ENCODE data around the gene TREX2.

TREX2 gene

GRCh38 chrX:153468008-153468580 lies 22.2 kb upstream of the TREX2 start:
- H3K9me3 Mint-ChIP-seq = no peaks in the 10 kb centered on the region
- peak overlapping the region; percentile 20 for H3K4me3 Mint-ChIP-seq
- H3K4me1 Mint-ChIP-seq (ENCODE audit: low read depth) = peaks cover 4% of the 10 kb centered on the region
- H3K36me3 Mint-ChIP-seq (ENCODE audit: low read depth) = peaks cover 8% of the 10 kb centered on the region
- no peak overlapping the region for H3K27ac Mint-ChIP-seq
- H3K27me3 Mint-ChIP-seq = no peaks in the 10 kb centered on the region

GRCh38 chrX:153465691-153466380 lies 20.0 kb upstream of the TREX2 start:
- H3K4me3 Mint-ChIP-seq = no peak overlapping the region
- H3K9me3 Mint-ChIP-seq = no peaks in the 10 kb centered on the region
- peaks cover 15% of the 10 kb centered on the region for H3K36me3 Mint-ChIP-seq (ENCODE audit: low read depth)
- H3K27ac Mint-ChIP-seq = no peak overlapping the region
- peaks cover 4% of the 10 kb centered on the region for H3K4me1 Mint-ChIP-seq (ENCODE audit: low read depth)
- H3K27me3 Mint-ChIP-seq = no peaks in the 10 kb centered on the region

- peaks cover 22% of the 10 kb centered on the region for H3K36me3 Mint-ChIP-seq (ENCODE audit: low read depth)
- no peak overlapping the region for H3K27ac Mint-ChIP-seq
- peaks cover 4% of the 10 kb centered on the region for H3K4me1 Mint-ChIP-seq (ENCODE audit: low read depth)
- H3K9me3 Mint-ChIP-seq = no peaks in the 10 kb centered on the region
- no peaks in the 10 kb centered on the region for H3K27me3 Mint-ChIP-seq
- H3K4me3 Mint-ChIP-seq = no peak overlapping the region
Observed at GRCh38 chrX:153464116-153464515, 18.3 kb upstream of the TREX2 start.

GRCh38 chrX:153463556-153463955 lies 17.7 kb upstream of the TREX2 start:
- peaks cover 25% of the 10 kb centered on the region for H3K36me3 Mint-ChIP-seq (ENCODE audit: low read depth)
- H3K4me1 Mint-ChIP-seq (ENCODE audit: low read depth) = no peaks in the 10 kb centered on the region
- no peaks in the 10 kb centered on the region for H3K27me3 Mint-ChIP-seq
- no peak overlapping the region for H3K4me3 Mint-ChIP-seq
- no peak overlapping the region for H3K27ac Mint-ChIP-seq
- no peaks in the 10 kb centered on the region for H3K9me3 Mint-ChIP-seq

- Mint-ChIP-seq H3K27ac (no peak overlapping the region), H3K36me3 (ENCODE audit: low read depth) (peaks cover 25% of the 10 kb centered on the region), H3K4me3 (no peak overlapping the region), H3K4me1 (ENCODE audit: low read depth) (no peaks in the 10 kb centered on the region), H3K27me3 (no peaks in the 10 kb centered on the region), H3K9me3 (no peaks in the 10 kb centered on the region)
Observed at GRCh38 chrX:153463031-153463430, 17.2 kb upstream of the TREX2 start.

GRCh38 chrX:153462291-153462690 lies 16.4 kb upstream of the TREX2 start:
- H3K4me1 Mint-ChIP-seq (ENCODE audit: low read depth) = no peaks in the 10 kb centered on the region
- no peaks in the 10 kb centered on the region for H3K27me3 Mint-ChIP-seq
- no peaks in the 10 kb centered on the region for H3K9me3 Mint-ChIP-seq
- no peak overlapping the region for H3K4me3 Mint-ChIP-seq
- H3K27ac Mint-ChIP-seq = no peak overlapping the region
- H3K36me3 Mint-ChIP-seq (ENCODE audit: low read depth) = peaks cover 19% of the 10 kb centered on the region

GRCh38 chrX:153460826-153461225 lies 15.0 kb upstream of the TREX2 start:
- Mint-ChIP-seq H3K27me3 (no peaks in the 10 kb centered on the region), H3K4me3 (no peak overlapping the region), H3K36me3 (ENCODE audit: low read depth) (peaks cover 16% of the 10 kb centered on the region), H3K4me1 (ENCODE audit: low read depth) (no peaks in the 10 kb centered on the region), H3K9me3 (no peaks in the 10 kb centered on the region), H3K27ac (no peak overlapping the region)

GRCh38 chrX:153459986-153460385 lies 14.1 kb upstream of the TREX2 start:
- Mint-ChIP-seq H3K27me3 (no peaks in the 10 kb centered on the region), H3K36me3 (ENCODE audit: low read depth) (peaks cover 16% of the 10 kb centered on the region), H3K9me3 (no peaks in the 10 kb centered on the region), H3K4me1 (ENCODE audit: low read depth) (no peaks in the 10 kb centered on the region), H3K27ac (no peak overlapping the region), H3K4me3 (no peak overlapping the region)

GRCh38 chrX:153458476-153458875 lies 12.6 kb upstream of the TREX2 start:
- Mint-ChIP-seq H3K27ac (no peak overlapping the region), H3K4me3 (no peak overlapping the region), H3K9me3 (no peaks in the 10 kb centered on the region), H3K4me1 (ENCODE audit: low read depth) (no peaks in the 10 kb centered on the region), H3K36me3 (ENCODE audit: low read depth) (peaks cover 16% of the 10 kb centered on the region), H3K27me3 (no peaks in the 10 kb centered on the region)

GRCh38 chrX:153457827-153458466 lies 12.1 kb upstream of the TREX2 start:
- H3K4me3 Mint-ChIP-seq = no peak overlapping the region
- peaks cover 19% of the 10 kb centered on the region for H3K36me3 Mint-ChIP-seq (ENCODE audit: low read depth)
- H3K9me3 Mint-ChIP-seq = no peaks in the 10 kb centered on the region
- no peak overlapping the region for H3K27ac Mint-ChIP-seq
- no peaks in the 10 kb centered on the region for H3K27me3 Mint-ChIP-seq
- H3K4me1 Mint-ChIP-seq (ENCODE audit: low read depth) = no peaks in the 10 kb centered on the region

- Mint-ChIP-seq H3K4me3 (no peak overlapping the region), H3K27me3 (no peaks in the 10 kb centered on the region), H3K9me3 (no peaks in the 10 kb centered on the region), H3K4me1 (ENCODE audit: low read depth) (no peaks in the 10 kb centered on the region), H3K27ac (no peak overlapping the region), H3K36me3 (ENCODE audit: low read depth) (peaks cover 21% of the 10 kb centered on the region)
Observed at GRCh38 chrX:153457136-153457825, 11.4 kb upstream of the TREX2 start.

GRCh38 chrX:153456704-153457103 lies 10.8 kb upstream of the TREX2 start:
- Mint-ChIP-seq H3K27me3 (no peaks in the 10 kb centered on the region), H3K4me1 (ENCODE audit: low read depth) (no peaks in the 10 kb centered on the region), H3K4me3 (no peak overlapping the region), H3K36me3 (ENCODE audit: low read depth) (peaks cover 17% of the 10 kb centered on the region), H3K9me3 (no peaks in the 10 kb centered on the region), H3K27ac (no peak overlapping the region)

- Mint-ChIP-seq H3K27me3 (no peaks in the 10 kb centered on the region), H3K27ac (no peak overlapping the region), H3K4me1 (ENCODE audit: low read depth) (no peaks in the 10 kb centered on the region), H3K36me3 (ENCODE audit: low read depth) (peaks cover 18% of the 10 kb centered on the region), H3K4me3 (no peak overlapping the region), H3K9me3 (no peaks in the 10 kb centered on the region)
Observed at GRCh38 chrX:153456161-153456560, 10.3 kb upstream of the TREX2 start.

GRCh38 chrX:153455571-153455970 lies 9.7 kb upstream of the TREX2 start:
- Mint-ChIP-seq H3K9me3 (no peaks in the 10 kb centered on the region), H3K36me3 (ENCODE audit: low read depth) (peaks cover 20% of the 10 kb centered on the region), H3K27ac (no peak overlapping the region), H3K4me1 (ENCODE audit: low read depth) (no peaks in the 10 kb centered on the region), H3K4me3 (no peak overlapping the region), H3K27me3 (no peaks in the 10 kb centered on the region)

- no peak overlapping the region for H3K4me3 Mint-ChIP-seq
- no peaks in the 10 kb centered on the region for H3K27me3 Mint-ChIP-seq
- peaks cover 18% of the 10 kb centered on the region for H3K36me3 Mint-ChIP-seq (ENCODE audit: low read depth)
- H3K4me1 Mint-ChIP-seq (ENCODE audit: low read depth) = no peaks in the 10 kb centered on the region
- H3K9me3 Mint-ChIP-seq = no peaks in the 10 kb centered on the region
- no peak overlapping the region for H3K27ac Mint-ChIP-seq
Observed at GRCh38 chrX:153454901-153455550, 9.2 kb upstream of the TREX2 start.
